ENCODE data around the gene LCN6. TPM values are rescaled to one million over a fixed set of nuclear protein-coding genes. Genes with fewer than 3 reads are reported as not detected.
A peak's percentile ranks its signal among the peaks of the same experiment; 100 is the strongest.

Gene LCN6
- total and polyA plus RNA-seq, 10 of the 15 experiments (the other 5 are each of a cell fraction or from before 2014, with no cell fraction given): not detected

GRCh38 chr9:136696502-136696901 lies 51.8 kb downstream of the LCN6 start (continued):
- TF ChIP-seq STAT3 (IDR thresholded peaks at IDR 0.05; ENCODE audit: low read depth, low read length) (no peak), ZNF217 (IDR thresholded peaks at IDR 0.05) (no peak), BCL11A (IDR thresholded peaks at IDR 0.05; ENCODE audit: low read depth, low read length) (no peak), STAT1 (conservative IDR thresholded peaks at IDR 0.05) (no peak)
- TF ChIP-seq, protein P1, sequence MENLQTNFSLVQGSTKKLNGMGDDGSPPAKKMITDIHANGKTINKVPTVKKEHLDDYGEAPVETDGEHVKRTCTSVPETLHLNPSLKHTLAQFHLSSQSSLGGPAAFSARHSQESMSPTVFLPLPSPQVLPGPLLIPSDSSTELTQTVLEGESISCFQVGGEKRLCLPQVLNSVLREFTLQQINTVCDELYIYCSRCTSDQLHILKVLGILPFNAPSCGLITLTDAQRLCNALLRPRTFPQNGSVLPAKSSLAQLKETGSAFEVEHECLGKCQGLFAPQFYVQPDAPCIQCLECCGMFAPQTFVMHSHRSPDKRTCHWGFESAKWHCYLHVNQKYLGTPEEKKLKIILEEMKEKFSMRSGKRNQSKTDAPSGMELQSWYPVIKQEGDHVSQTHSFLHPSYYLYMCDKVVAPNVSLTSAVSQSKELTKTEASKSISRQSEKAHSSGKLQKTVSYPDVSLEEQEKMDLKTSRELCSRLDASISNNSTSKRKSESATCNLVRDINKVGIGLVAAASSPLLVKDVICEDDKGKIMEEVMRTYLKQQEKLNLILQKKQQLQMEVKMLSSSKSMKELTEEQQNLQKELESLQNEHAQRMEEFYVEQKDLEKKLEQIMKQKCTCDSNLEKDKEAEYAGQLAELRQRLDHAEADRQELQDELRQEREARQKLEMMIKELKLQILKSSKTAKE (IDR thresholded peaks at IDR 0.05; ENCODE audit: low read depth, poor library complexity, severe bottlenecking): no peak
- TF ChIP-seq, protein P2, sequence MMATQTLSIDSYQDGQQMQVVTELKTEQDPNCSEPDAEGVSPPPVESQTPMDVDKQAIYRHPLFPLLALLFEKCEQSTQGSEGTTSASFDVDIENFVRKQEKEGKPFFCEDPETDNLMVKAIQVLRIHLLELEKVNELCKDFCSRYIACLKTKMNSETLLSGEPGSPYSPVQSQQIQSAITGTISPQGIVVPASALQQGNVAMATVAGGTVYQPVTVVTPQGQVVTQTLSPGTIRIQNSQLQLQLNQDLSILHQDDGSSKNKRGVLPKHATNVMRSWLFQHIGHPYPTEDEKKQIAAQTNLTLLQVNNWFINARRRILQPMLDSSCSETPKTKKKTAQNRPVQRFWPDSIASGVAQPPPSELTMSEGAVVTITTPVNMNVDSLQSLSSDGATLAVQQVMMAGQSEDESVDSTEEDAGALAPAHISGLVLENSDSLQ (IDR thresholded peaks at IDR 0.05): no peak

GRCh38 chr9:136695955-136696354 lies 52.4 kb downstream of the LCN6 start:
- peak; percentile 68; the same call in 1 of the 2 replicates for TF ChIP-seq TCF3 (IDR thresholded peaks at IDR 0.05; ENCODE audit: borderline replicate concordance, insufficient read depth, low read depth, low read length)
- TF ChIP-seq CBX3 (IDR thresholded peaks at IDR 0.05; ENCODE audit: borderline replicate concordance, low read depth): no peak
- no peak for TF ChIP-seq STAT1 (conservative IDR thresholded peaks at IDR 0.05)
- TF ChIP-seq YY1 (IDR thresholded peaks at IDR 0.05; ENCODE audit: low read depth, low read length): no peak
- TF ChIP-seq ESRRA (IDR thresholded peaks at IDR 0.05; ENCODE audit: low read length): no peak
- Histone ChIP-seq H3K79me2 (ENCODE audit: control insufficient read depth, insufficient read depth, low read length) (no peaks in the 10 kb centered on the region), H3K4me1 (ENCODE audit: control insufficient read depth, insufficient read depth, low read length) (peaks cover 13% of the 10 kb centered on the region), H3K9ac (ENCODE audit: control insufficient read depth, insufficient read depth, low read length) (no peak overlapping the region), H2AFZ (ENCODE audit: control insufficient read depth, low read depth, low read length) (no peak overlapping the region), H3K9me3 (replicated peaks; ENCODE audit: control insufficient read depth, insufficient read depth, low read length) (no peaks in the 10 kb centered on the region), H3K27ac (ENCODE audit: control insufficient read depth, insufficient read depth) (no peak overlapping the region), H3K36me3 (ENCODE audit: control insufficient read depth in 2 of 2, insufficient read depth in 2 of 2, low read length in 1 of 2) (no peaks in the 10 kb centered on the region), H3K4me3 (no peak overlapping the region), H4K20me1 (ENCODE audit: control insufficient read depth, insufficient read depth) (no peaks in the 10 kb centered on the region), H3K4me2 (ENCODE audit: control insufficient read depth, insufficient read depth) (no peak overlapping the region), H3K27me3 (replicated peaks in 1 of 2; ENCODE audit: control insufficient read depth in 2 of 2, insufficient read depth in 2 of 2, low read length in 1 of 2) (no peaks in the 10 kb centered on the region)
- ATAC-seq (0 out of 3 replicates have a peak, but pooled peaks have one; percentile 3), DNase-seq (ENCODE audit: low read depth, low spot score) (no peak), FAIRE-seq (no peak)
- ChIA-PET CTCF (interaction anchor here (1.4 to 1.9 kb wide), 2 partner anchors 24 to 31 kb away, joined by 4 read pairs; no protein-coding TSS in a partner anchor), SMC1A (ENCODE audit: uncharacterized antibody, unreplicated experiment) (no interaction called here), POLR2A (no interaction called here), RAD21 (ENCODE audit: unreplicated experiment) (no interaction called here)
- intact Hi-C loops (cut with micrococcal nuclease; ENCODE audit: unreplicated experiment): no loop called here
- in situ Hi-C loops (cut with MboI): no loop called here
- no TSS peak for BruUV-seq (replicated peaks)
- 24% methylated on average over 23 of the region's 23 CpGs for WGBS (ENCODE audit: insufficient coverage, insufficient replicate concordance, low lambda C conversion rate, missing lambda C conversion rate)
